OCI-LY3 (cell line): ENCODE data around the gene TTLL10.

ENCODE experiments used
- CTCF ChIP-seq: fragments of 200-600, 300-600 bp; sonication (generic); IDR thresholded peaks from 2 replicates; pipeline ENCODE4 v1.5.1; 2014; ENCODE audit warnings: antibody characterized with exemption, low read length, low read depth
- EZH2phosphoT487 ChIP-seq: fragments of 200-600 bp; shearing (Covaris generic); IDR thresholded peaks from 2 replicates; pipeline ENCODE4 v1.6.1; 2018; ENCODE audit warnings: antibody characterized with exemption, mixed run types, low read depth

DNA sequence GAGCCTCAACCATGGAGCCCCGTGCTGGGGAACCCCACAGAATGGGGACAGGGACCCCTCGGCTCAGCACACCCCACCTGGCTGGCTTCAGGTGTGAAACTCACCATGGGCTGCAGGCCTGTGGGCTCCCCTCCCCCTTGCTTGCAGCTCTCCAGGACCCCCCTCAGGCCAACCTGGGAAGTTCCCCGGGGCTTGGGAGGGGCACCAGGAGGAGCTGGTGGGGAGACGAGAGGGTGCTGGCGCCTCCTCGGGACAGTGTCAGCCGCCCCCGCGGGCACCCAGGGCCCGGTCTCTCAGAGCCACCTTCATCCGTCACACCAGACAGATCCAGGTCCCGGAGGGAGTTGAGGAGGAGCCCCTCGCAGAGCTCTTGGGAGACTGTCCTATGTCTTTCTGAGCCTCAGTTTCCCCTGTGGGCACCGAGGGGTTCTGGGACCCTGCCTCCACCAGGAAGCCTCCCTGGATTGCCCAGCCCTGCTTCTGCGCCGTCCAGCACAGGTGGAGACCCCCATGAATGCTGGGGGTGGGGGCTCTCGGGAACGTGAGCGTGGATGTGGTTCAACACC, 33.4 kb downstream of the TTLL10 start:
- TF ChIP-seq CTCF (no peak), EZH2phosphoT487 (no peak)
